HCT116 (cell line): ENCODE data around the gene B4GALNT3. TPM values are rescaled to one million over a fixed set of nuclear protein-coding genes. Genes with fewer than 3 reads are reported as not detected.

ENCODE experiments used
- ATAC-seq: fragments of 200-7000 bp; cut with Tn5 transposase; 2 replicates; pipeline ENCODE4 v1.9.1; 2020; ENCODE audit warnings: mild to moderate bottlenecking, moderate library complexity
- BruUV-seq: library from RNA; stranded (reverse); fragments of 400-500 nt; replicated peaks from 2 replicates; lab custom pipeline; 2021; lab: Mats Ljungman, UMichigan
- CTCF ChIA-PET: fragments of 300-600 bp; sonication (Branson Sonifier 250); formaldehyde crosslinking; loops from one replicate; lab custom pipeline; 2021; ENCODE audit warnings: antibody characterized with exemption; lab: Charles Lee
- POLR2A ChIA-PET: fragments of 300-600, 350-600 bp; sonication (Branson Sonifier 250); formaldehyde crosslinking; loops from one replicate; lab custom pipeline; 2021; ENCODE audit warnings: antibody characterized with exemption; lab: Charles Lee
- RAD21 ChIA-PET, 2 experiments: fragments of 300-600 bp; sonication (Branson Sonifier 250); formaldehyde crosslinking; loops; one replicate each; lab custom pipeline; 2023; ENCODE audit warnings: low total read pairs in 2 of 2; ENCODE audit not compliant: uncharacterized antibody in 2 of 2, unreplicated experiment in 2 of 2, low non-redundant PET in 1 of 2; lab: Charles Lee
- DNase-seq: peaks from one replicate; pipeline ENCODE4 v3.0.0-alpha.2; 2010; ENCODE audit warnings: low read depth, low spot score
- H2AFZ ChIP-seq: fragments of 200-600 bp; shearing (Covaris generic), sonication (generic); 2 replicates; pipeline ENCODE4 v1.6.1; 2017; ENCODE audit warnings: low read depth, mixed run types, mixed read lengths, antibody characterized with exemption, low read length; ENCODE audit not compliant: poor library complexity, severe bottlenecking
- H3K27ac ChIP-seq: 2 replicates; pipeline ENCODE4 v1.5.1; 2012; ENCODE audit warnings: low read depth, low read length
- H3K27me3 ChIP-seq: fragments of 200-600 bp; sonication (generic); 2 replicates; pipeline ENCODE4 v1.6.1; 2016; ENCODE audit warnings: mixed run types, low read length, mixed read lengths; ENCODE audit not compliant: insufficient read depth
- H3K36me3 ChIP-seq, 2 experiments: fragments of 200-500 bp in 1 of 2; fragments of 200-600 bp in 1 of 2; sonication (Bioruptor generic) in 1 of 2; sonication (generic) in 1 of 2; 2 replicates each; pipeline versions ENCODE4 v1.5.1 to v1.6.1; 2014 to 2016; ENCODE audit warnings: low read length in 2 of 2, inconsistent platforms in 1 of 2, mixed read lengths in 1 of 2, mixed run types in 1 of 2; ENCODE audit not compliant: insufficient read depth in 2 of 2, control insufficient read depth in 1 of 2
- H3K4me1 ChIP-seq, 2 experiments: fragments of 200-600 bp in 1 of 2; sonication (generic) in 1 of 2; 2 replicates each; pipeline versions ENCODE4 v1.5.1 to v1.6.1; 2012 to 2017; ENCODE audit warnings: low read length in 2 of 2, inconsistent platforms in 1 of 2, mild to moderate bottlenecking in 1 of 2, mixed read lengths in 1 of 2, mixed run types in 1 of 2, moderate library complexity in 1 of 2; ENCODE audit not compliant: insufficient read depth in 2 of 2, control insufficient read depth in 1 of 2
- H3K4me2 ChIP-seq: fragments of 200-600 bp; sonication (generic); 2 replicates; pipeline ENCODE4 v1.6.1; 2017; ENCODE audit warnings: mixed run types, low read length, mixed read lengths
- H3K4me3 ChIP-seq, 2 experiments: fragments of 200-600 bp in 1 of 2; sonication (generic) in 1 of 2; replicated peaks in 1 of 2; 2 replicates each; pipeline ENCODE4 v1.5.1; 2011 to 2016; ENCODE audit warnings: low read length in 2 of 2, control low read depth in 1 of 2, low read depth in 1 of 2, mild to moderate bottlenecking in 1 of 2, mixed read lengths in 1 of 2, mixed run types in 1 of 2
- H3K79me2 ChIP-seq: fragments of 200-600 bp; sonication (generic); 2 replicates; pipeline ENCODE4 v1.6.1; 2017; ENCODE audit warnings: mild to moderate bottlenecking, mixed run types, low read length, moderate library complexity, mixed read lengths; ENCODE audit not compliant: insufficient read depth
- H3K9ac ChIP-seq: fragments of 200-600 bp; sonication (generic); 2 replicates; pipeline ENCODE4 v1.6.1; 2016; ENCODE audit warnings: low read length, mixed read lengths
- H3K9me2 ChIP-seq: fragments of 200-600 bp; sonication (generic), shearing (Covaris generic); 2 replicates; pipeline ENCODE4 v1.6.1; 2017; ENCODE audit warnings: mixed run types, mild to moderate bottlenecking, moderate library complexity; ENCODE audit not compliant: insufficient read depth
- H3K9me3 ChIP-seq, 2 experiments: fragments of 200-500 bp in 1 of 2; fragments of 200-600 bp in 1 of 2; sonication (Bioruptor generic) in 1 of 2; sonication (generic) in 1 of 2; 2 replicates each; pipeline ENCODE4 v1.6.1; 2014 to 2017; ENCODE audit warnings: low read length in 2 of 2, mixed read lengths in 2 of 2, inconsistent platforms in 1 of 2, low read depth in 1 of 2, mild to moderate bottlenecking in 1 of 2, mixed run types in 1 of 2, moderate library complexity in 1 of 2; ENCODE audit not compliant: control insufficient read depth in 1 of 2, insufficient read depth in 1 of 2
- H4K20me1 ChIP-seq: fragments of 200-600 bp; sonication (generic), shearing (Covaris generic); 2 replicates; pipeline ENCODE4 v1.6.1; 2017; ENCODE audit warnings: mixed run types, mild to moderate bottlenecking, moderate library complexity; ENCODE audit not compliant: insufficient read depth
- CBX3 ChIP-seq: IDR thresholded peaks from 2 replicates; pipeline ENCODE4 v1.6.1; 2012; ENCODE audit warnings: low read depth
- EGR1 ChIP-seq: IDR thresholded peaks from 2 replicates; pipeline ENCODE4 v1.6.1; 2012; ENCODE audit warnings: low read depth
- ELF1 ChIP-seq: IDR thresholded peaks from 2 replicates; pipeline ENCODE4 v1.6.1; 2012; ENCODE audit warnings: low read depth, borderline replicate concordance
- EZH2 ChIP-seq: fragments of 200-600 bp; sonication (generic); IDR thresholded peaks from 2 replicates; pipeline ENCODE4 v1.6.1; 2017; ENCODE audit warnings: antibody characterized with exemption, mixed run types
- EZH2phosphoT487 ChIP-seq: fragments of 200-600 bp; IDR thresholded peaks from 2 replicates; pipeline ENCODE4 v1.6.1; 2018; ENCODE audit warnings: antibody characterized with exemption, borderline replicate concordance
- JUND ChIP-seq: IDR thresholded peaks from 2 replicates; pipeline ENCODE4 v1.6.1; 2012
- POLR2AphosphoS5 ChIP-seq: IDR thresholded peaks from 2 replicates; pipeline ENCODE4 v1.6.1; 2011; ENCODE audit warnings: mild to moderate bottlenecking, low read depth, low read length, moderate library complexity
- RAD21 ChIP-seq: IDR thresholded peaks from 2 replicates; pipeline ENCODE4 v1.6.1; 2012; ENCODE audit warnings: low read depth, mild to moderate bottlenecking
- TCF7L2 ChIP-seq: IDR thresholded peaks from 2 replicates; pipeline ENCODE4 v1.7.0; 2011; ENCODE audit warnings: borderline replicate concordance, inconsistent platforms; ENCODE audit not compliant: insufficient read depth, insufficient read length; ENCODE audit errors: extremely low read depth
- YY1 ChIP-seq: IDR thresholded peaks from 2 replicates; pipeline ENCODE4 v1.6.1; 2011; ENCODE audit warnings: low read length, low read depth, moderate library complexity, mild to moderate bottlenecking; ENCODE audit not compliant: insufficient replicate concordance; ENCODE audit errors: extremely low read depth
- ZFX ChIP-seq: fragments of 450-650 bp; IDR thresholded peaks from 2 replicates; pipeline ENCODE4 v1.6.1; 2017
- intact Hi-C: fragments of 100-400 bp; cut with micrococcal nuclease; formaldehyde crosslinking; loops from 2 replicates; pipeline ENCODE4 v1.10.0; 2022
- total RNA-seq: library from RNA; stranded (reverse); gene quantifications from one replicate; pipeline ENCODE4 v1.2.1, GENCODE V29; 2021; ENCODE audit not compliant: unreplicated experiment
- TF ChIP-seq, protein P1 (sequence below): IDR thresholded peaks from 2 replicates; pipeline ENCODE4 v1.6.1; 2011; ENCODE audit warnings: mild to moderate bottlenecking, low read length, moderate library complexity; ENCODE audit not compliant: insufficient replicate concordance; ENCODE audit errors: extremely low read depth
- TF ChIP-seq, protein P2 (sequence below): IDR thresholded peaks from 2 replicates; pipeline ENCODE4 v1.6.1; 2012
- TF ChIP-seq, protein P3 (sequence below): IDR thresholded peaks from 2 replicates; pipeline ENCODE4 v1.6.1; 2012; ENCODE audit warnings: low read depth

B4GALNT3 gene
- total RNA-seq, 1 experiment from 2014 or later = 18.2 TPM

DNA sequence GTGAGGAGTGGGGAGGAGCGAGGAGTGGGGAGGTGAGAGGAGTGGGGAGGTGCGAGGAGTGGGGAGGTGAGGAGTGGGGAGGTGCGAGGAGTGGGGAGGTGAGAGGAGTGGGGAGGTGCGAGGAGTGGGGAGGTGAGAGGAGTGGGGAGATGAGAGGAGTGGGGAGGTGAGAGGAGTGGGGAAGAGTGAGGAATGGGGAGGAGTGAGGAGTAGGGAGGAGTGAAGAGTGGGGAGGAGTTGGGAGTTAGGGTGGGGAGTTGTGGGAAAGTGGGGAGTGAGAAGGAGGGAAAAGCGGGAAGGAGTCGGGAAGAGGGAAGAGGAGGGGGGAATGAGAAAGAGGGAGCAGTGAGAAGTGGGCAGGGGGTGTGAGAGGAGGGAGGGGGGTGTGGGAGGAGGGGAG lies 86.1 kb downstream of the B4GALNT3 start:
- peaks cover 0 to 4% of the 10 kb centered on the region in 2 experiments; a peak in 1 of 4 replicates for H3K4me1 ChIP-seq
- H3K9ac ChIP-seq = no peak overlapping the region
- H3K9me2 ChIP-seq = no peaks in the 10 kb centered on the region
- TF ChIP-seq POLR2AphosphoS5 = no peak
- TF ChIP-seq JUND = no peak
- no peaks in the 10 kb centered on the region for H4K20me1 ChIP-seq
- ChIA-PET RAD21 (no interaction called here), POLR2A (no interaction called here), CTCF (interaction anchor here (2.4 kb wide), 1 partner anchor 104 kb away, joined by 14 read pairs; no protein-coding TSS in a partner anchor)
- no peaks in the 10 kb centered on the region for H3K27me3 ChIP-seq
- no peak overlapping the region for H3K4me3 ChIP-seq
- no peak overlapping the region for H3K27ac ChIP-seq
- no peaks in the 10 kb centered on the region for H3K9me3 ChIP-seq
- DNase-seq = no peak
- H3K4me2 ChIP-seq = no peak overlapping the region
- no peak for ATAC-seq
- intact Hi-C loops = no loop called here
- H2AFZ ChIP-seq = no peak overlapping the region
- BruUV-seq = no TSS peak
- no peaks in the 10 kb centered on the region for H3K36me3 ChIP-seq
- H3K79me2 ChIP-seq = no peaks in the 10 kb centered on the region

DNA sequence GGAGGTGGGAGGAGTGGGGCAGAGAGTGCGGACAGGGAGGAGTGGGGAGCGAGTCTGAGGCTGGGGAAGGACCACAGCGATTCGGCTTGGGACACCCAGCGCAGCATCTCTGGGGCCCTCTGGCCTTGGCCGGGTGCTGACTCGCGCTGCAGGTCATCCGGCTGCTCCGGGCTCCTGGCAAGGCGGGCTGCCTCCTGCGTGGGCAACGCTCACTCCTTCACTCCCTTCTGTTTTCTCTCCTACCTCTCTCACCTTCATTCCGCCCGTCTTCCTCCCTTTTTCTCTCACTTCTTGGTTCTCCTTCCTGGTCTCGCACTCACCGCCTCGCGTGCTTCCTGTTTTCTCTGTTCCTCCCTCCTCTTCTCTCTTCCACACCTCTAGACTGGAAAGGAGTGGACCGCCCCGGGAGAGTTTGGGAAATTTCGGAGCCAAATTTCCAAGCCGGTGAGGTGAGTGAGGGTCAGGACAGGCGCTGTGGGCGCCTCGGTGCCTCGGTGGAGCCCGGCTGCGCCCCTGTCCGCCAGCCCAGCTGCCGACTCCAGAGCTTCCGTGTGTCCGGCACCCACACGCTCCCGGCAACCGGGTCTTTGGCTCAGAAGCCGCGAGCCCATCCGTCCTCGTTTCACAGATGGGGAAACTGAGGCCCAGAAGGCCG lies 86.7 kb downstream of the B4GALNT3 start:
- no peaks in the 10 kb centered on the region for H3K27me3 ChIP-seq
- no peak overlapping the region for H3K27ac ChIP-seq
- H3K9me3 ChIP-seq = no peaks in the 10 kb centered on the region
- no peaks in the 10 kb centered on the region for H3K9me2 ChIP-seq
- ChIA-PET POLR2A (no interaction called here), RAD21 (interaction anchor here (0.7 to 1.5 kb wide), 2 partner anchors 92 to 104 kb away, joined by 3 read pairs; no protein-coding TSS in a partner anchor), CTCF (interaction anchor here (1.3 to 2.6 kb wide), 4 partner anchors 8 to 1037 kb away, joined by 3 to 22 read pairs (median 6); no protein-coding TSS in a partner anchor)
- H3K79me2 ChIP-seq = no peaks in the 10 kb centered on the region
- no peaks in the 10 kb centered on the region for H3K36me3 ChIP-seq
- peaks cover 0 to 4% of the 10 kb centered on the region in 2 experiments; a peak in 1 of 4 replicates for H3K4me1 ChIP-seq
- intact Hi-C loops = no loop called here
- H2AFZ ChIP-seq = no peak overlapping the region
- no TSS peak for BruUV-seq
- no peak overlapping the region for H3K4me3 ChIP-seq
- no peak overlapping the region for H3K4me2 ChIP-seq
- ATAC-seq = peak; percentile 33
- no peak overlapping the region for H3K9ac ChIP-seq
- no peaks in the 10 kb centered on the region for H4K20me1 ChIP-seq
- no peak for DNase-seq
- TF ChIP-seq YY1 (no peak), EZH2 (no peak), ELF1 (no peak), TCF7L2 (no peak), POLR2AphosphoS5 (no peak), RAD21 (no peak), EZH2phosphoT487 (no peak), ZFX (no peak), EGR1 (no peak), CBX3 (no peak)
- TF ChIP-seq, protein P1, sequence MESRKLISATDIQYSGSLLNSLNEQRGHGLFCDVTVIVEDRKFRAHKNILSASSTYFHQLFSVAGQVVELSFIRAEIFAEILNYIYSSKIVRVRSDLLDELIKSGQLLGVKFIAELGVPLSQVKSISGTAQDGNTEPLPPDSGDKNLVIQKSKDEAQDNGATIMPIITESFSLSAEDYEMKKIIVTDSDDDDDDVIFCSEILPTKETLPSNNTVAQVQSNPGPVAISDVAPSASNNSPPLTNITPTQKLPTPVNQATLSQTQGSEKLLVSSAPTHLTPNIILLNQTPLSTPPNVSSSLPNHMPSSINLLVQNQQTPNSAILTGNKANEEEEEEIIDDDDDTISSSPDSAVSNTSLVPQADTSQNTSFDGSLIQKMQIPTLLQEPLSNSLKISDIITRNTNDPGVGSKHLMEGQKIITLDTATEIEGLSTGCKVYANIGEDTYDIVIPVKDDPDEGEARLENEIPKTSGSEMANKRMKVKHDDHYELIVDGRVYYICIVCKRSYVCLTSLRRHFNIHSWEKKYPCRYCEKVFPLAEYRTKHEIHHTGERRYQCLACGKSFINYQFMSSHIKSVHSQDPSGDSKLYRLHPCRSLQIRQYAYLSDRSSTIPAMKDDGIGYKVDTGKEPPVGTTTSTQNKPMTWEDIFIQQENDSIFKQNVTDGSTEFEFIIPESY = no peak
- TF ChIP-seq, protein P2, sequence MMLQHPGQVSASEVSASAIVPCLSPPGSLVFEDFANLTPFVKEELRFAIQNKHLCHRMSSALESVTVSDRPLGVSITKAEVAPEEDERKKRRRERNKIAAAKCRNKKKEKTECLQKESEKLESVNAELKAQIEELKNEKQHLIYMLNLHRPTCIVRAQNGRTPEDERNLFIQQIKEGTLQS = no peak
- TF ChIP-seq, protein P3, sequence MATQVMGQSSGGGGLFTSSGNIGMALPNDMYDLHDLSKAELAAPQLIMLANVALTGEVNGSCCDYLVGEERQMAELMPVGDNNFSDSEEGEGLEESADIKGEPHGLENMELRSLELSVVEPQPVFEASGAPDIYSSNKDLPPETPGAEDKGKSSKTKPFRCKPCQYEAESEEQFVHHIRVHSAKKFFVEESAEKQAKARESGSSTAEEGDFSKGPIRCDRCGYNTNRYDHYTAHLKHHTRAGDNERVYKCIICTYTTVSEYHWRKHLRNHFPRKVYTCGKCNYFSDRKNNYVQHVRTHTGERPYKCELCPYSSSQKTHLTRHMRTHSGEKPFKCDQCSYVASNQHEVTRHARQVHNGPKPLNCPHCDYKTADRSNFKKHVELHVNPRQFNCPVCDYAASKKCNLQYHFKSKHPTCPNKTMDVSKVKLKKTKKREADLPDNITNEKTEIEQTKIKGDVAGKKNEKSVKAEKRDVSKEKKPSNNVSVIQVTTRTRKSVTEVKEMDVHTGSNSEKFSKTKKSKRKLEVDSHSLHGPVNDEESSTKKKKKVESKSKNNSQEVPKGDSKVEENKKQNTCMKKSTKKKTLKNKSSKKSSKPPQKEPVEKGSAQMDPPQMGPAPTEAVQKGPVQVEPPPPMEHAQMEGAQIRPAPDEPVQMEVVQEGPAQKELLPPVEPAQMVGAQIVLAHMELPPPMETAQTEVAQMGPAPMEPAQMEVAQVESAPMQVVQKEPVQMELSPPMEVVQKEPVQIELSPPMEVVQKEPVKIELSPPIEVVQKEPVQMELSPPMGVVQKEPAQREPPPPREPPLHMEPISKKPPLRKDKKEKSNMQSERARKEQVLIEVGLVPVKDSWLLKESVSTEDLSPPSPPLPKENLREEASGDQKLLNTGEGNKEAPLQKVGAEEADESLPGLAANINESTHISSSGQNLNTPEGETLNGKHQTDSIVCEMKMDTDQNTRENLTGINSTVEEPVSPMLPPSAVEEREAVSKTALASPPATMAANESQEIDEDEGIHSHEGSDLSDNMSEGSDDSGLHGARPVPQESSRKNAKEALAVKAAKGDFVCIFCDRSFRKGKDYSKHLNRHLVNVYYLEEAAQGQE = no peak
